A549 treated with ZK216348 at 1 μM for 4 hours (cell line): ENCODE data around the gene KRT71. TPM values are rescaled to one million over a fixed set of nuclear protein-coding genes. Genes with fewer than 3 reads are reported as not detected.

Source experiments
- total RNA-seq: library from RNA; stranded (reverse); fragments of 200-300 nt; extraction: Qiagen RNA extraction; gene quantifications from 5 replicates; pipeline ENCODE4 v1.2.3, GENCODE V29; 2022; ENCODE audit warnings: low read depth

Gene KRT71
- not detected in 5 replicates for total RNA-seq

GRCh38 chr12:52552681-52553195 is at the start of gene KRT71:
KRT71 (minus strand) TSS chr12:52553145; CDS start chr12:52553077, 68 bp downstream.

GRCh38 chr12:52600941-52601481 is 48.1 kb upstream of the KRT71 start, which contains the start of gene KRT72:
KRT72 (minus strand) TSS chr12:52601463; CDS start chr12:52601452, 11 bp downstream.

GRCh38 chr12:52573743-52574142 is 20.8 kb upstream of the KRT71 start, which contains the start of gene KRT74:
KRT74 (minus strand) TSS chr12:52573843; CDS start chr12:52573777, 66 bp downstream.

DNA sequence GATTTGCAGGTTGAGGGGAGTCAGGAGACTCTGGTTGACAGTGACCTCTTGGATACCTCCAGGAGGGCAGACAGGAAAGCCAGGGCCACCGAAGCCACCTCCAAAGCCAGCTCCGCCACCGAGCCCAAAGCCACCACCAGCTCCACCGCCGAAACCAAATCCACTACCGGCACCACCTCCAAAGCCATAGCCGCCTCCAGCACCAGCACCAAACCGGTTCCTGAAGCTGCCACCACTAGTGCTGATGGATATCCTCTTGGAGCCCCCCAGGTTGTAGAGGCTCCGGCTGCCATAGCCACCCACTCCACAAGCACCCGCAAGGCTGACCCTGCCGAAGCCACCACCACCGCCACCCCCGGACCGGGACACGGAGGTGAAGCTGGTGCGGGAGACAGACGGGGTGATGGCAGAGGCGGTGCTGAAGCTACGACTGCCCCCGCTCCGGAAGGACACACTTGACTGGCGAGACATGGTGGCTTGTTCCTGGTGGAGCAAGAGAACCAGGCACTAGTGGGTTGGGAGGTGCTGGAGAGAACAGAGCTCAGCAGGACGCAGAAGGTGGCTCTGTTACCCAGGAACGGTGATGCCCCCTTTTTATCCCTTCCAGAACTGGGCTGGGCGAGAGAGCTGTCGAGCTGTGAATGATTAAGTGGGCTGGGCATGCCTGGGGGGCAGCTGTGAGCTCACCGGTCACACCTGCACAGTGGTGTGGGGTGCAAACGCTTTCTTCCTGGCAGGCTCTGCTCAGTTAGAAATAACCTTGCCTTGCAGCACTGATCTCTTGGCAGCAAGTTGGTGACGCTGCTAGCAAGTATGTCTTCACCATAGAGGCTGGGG is 32.9 kb downstream of the KRT71 start, which contains the start of gene KRT5:
KRT5 (minus strand) TSS at position 569 of the 837 bp plus-strand sequence; CDS start at position 471, 98 bp downstream.

Other genes starting within 250 kb of the KRT71 start
- 2.9 to 6.1 TPM (median 5.1 TPM) in 5 replicates for gene KRT83, start 231.7 kb downstream of the KRT71 start, total RNA-seq
- gene KRT85, start 185.7 kb downstream of the KRT71 start, total RNA-seq: not detected in 5 replicates
- not detected in 5 replicates for gene KRT84, start 167.5 kb downstream of the KRT71 start, total RNA-seq
- gene KRT82, start 146.8 kb downstream of the KRT71 start, total RNA-seq: not detected in 5 replicates
- 0.12 to 0.20 TPM (median 0.16 TPM) in 4 of 5 replicates, not detected in the other for gene KRT75, start 118.8 kb downstream of the KRT71 start, total RNA-seq
- gene KRT6B, start 101.0 kb downstream of the KRT71 start, total RNA-seq: 0.11 TPM in 1 of 5 replicates, not detected in the others
- gene KRT6C, start 79.3 kb downstream of the KRT71 start, total RNA-seq: not detected in 5 replicates
- 3.0 to 5.6 TPM (median 5.1 TPM) in 5 replicates for gene KRT6A, start 59.9 kb downstream of the KRT71 start, total RNA-seq
- gene KRT5, start 32.8 kb downstream of the KRT71 start, total RNA-seq: 0.20 to 0.49 TPM (median 0.25 TPM) in 5 replicates
- not detected in 5 replicates for gene KRT74, start 20.7 kb upstream of the KRT71 start, total RNA-seq
- not detected in 5 replicates for gene KRT72, start 48.3 kb upstream of the KRT71 start, total RNA-seq
- gene KRT73, start 65.4 kb upstream of the KRT71 start, total RNA-seq: not detected in 5 replicates
- gene KRT2, start 99.1 kb upstream of the KRT71 start, total RNA-seq: not detected in 5 replicates
- gene KRT1, start 127.3 kb upstream of the KRT71 start, total RNA-seq: not detected in 5 replicates
- gene KRT77, start 150.4 kb upstream of the KRT71 start, total RNA-seq: not detected in 5 replicates
- gene KRT76, start 224.2 kb upstream of the KRT71 start, total RNA-seq: not detected in 5 replicates
- 0.09 TPM in 1 of 5 replicates, not detected in the others for gene KRT3, start 243.0 kb upstream of the KRT71 start, total RNA-seq